ENCODE measurements around the gene AKR1D1. TPM values are rescaled to one million over a fixed set of nuclear protein-coding genes. Genes with fewer than 3 reads are reported as not detected.
A peak's percentile ranks its signal among the peaks of the same experiment; 100 is the strongest.

The AKR1D1 gene
- total and polyA plus RNA-seq, 4 donors = not detected

DNA sequence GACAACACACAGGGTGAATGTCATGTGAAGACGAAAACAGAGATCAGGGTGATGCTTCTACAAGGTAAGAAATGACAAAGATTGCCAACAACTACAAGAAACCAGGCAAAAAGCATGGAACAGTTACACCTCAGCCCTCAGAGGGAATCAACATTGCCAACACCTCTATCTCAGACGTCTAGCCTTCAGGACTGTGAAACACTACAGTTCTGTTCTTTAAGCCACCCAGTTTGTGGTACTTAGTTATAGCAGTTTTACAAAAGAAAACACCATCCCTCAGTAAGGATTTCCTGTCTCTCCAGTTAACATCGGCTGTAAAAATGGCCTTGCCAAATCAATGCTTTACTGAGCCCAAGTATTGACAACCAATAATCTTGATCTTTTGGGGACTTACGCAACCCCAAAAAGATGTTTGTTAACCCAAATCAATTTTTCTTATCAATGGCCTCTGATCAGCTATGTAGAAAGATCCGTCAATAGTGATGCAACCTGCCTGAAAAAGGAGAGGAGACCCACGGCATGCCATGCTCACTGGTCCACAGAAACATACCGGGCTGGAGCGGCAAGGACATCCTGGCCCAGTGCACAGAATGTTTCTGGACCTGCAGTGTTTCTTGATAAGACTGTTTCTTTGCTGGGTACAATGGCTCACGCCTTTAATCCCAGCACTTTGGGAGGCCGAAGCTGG lies 44.0 kb downstream of the AKR1D1 start:
- Histone ChIP-seq H3K27ac (ENCODE audit: low read depth in 1 of 2, low read length in 1 of 2) (no peak overlapping the region), H3K27me3 (ENCODE audit: control insufficient read depth in 3 of 3, insufficient read depth in 3 of 3, low read length in 2 of 3) (no peaks in the 10 kb centered on the region), H3K9me3 (ENCODE audit: control insufficient read depth in 4 of 4, insufficient read depth in 3 of 4, low read length in 3 of 4) (peaks cover 0 to 4% (median 0%) of the 10 kb centered on the region in 4 donors), H3K4me1 (ENCODE audit: control insufficient read depth in 5 of 5, insufficient read depth in 5 of 5, low read length in 5 of 5) (no peaks in the 10 kb centered on the region), H3K36me3 (ENCODE audit: control insufficient read depth in 4 of 4, insufficient read depth in 4 of 4, low read length in 4 of 4) (no peaks in the 10 kb centered on the region), H3K9ac (ENCODE audit: insufficient read depth in 1 of 2, low read length in 2 of 2) (no peak overlapping the region), H3K4me3 (no peak overlapping the region)
- TF ChIP-seq, protein P1, sequence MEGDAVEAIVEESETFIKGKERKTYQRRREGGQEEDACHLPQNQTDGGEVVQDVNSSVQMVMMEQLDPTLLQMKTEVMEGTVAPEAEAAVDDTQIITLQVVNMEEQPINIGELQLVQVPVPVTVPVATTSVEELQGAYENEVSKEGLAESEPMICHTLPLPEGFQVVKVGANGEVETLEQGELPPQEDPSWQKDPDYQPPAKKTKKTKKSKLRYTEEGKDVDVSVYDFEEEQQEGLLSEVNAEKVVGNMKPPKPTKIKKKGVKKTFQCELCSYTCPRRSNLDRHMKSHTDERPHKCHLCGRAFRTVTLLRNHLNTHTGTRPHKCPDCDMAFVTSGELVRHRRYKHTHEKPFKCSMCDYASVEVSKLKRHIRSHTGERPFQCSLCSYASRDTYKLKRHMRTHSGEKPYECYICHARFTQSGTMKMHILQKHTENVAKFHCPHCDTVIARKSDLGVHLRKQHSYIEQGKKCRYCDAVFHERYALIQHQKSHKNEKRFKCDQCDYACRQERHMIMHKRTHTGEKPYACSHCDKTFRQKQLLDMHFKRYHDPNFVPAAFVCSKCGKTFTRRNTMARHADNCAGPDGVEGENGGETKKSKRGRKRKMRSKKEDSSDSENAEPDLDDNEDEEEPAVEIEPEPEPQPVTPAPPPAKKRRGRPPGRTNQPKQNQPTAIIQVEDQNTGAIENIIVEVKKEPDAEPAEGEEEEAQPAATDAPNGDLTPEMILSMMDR (IDR thresholded peaks at IDR 0.05; ENCODE audit: control extremely low read depth, extremely low read depth) = no peak
- DNase-seq (no peak), ATAC-seq (ENCODE audit: insufficient read depth, low FRiP score) (no peak)
- WGBS, 2 donors = 87 to 92% methylated on average over 10 of the region's 10 CpGs

DNA sequence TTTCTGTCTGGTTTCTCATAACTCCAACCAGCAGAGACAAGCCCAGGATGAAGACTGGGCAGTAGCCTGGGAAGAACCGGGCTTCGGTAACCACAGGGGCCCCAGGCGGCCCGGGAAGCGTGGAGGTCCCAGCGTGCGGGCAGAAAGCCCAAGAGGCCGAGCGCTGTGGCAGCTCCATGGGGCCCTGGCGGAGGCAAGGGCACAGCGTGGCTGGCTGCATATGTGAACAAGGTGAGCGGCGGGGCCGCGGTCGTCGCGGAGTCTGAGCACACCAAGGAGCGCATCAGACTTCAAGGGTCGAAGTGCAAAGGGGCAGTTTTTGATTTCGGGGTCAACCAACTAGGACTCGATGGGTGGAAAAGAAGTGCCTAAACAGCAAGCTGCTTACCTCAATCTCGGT lies 45.9 kb downstream of the AKR1D1 start:
- Histone ChIP-seq H3K9ac (ENCODE audit: insufficient read depth in 1 of 2, low read length in 2 of 2) (no peak overlapping the region), H3K36me3 (ENCODE audit: control insufficient read depth in 4 of 4, insufficient read depth in 4 of 4, low read length in 4 of 4) (no peaks in the 10 kb centered on the region), H3K9me3 (ENCODE audit: control insufficient read depth in 4 of 4, insufficient read depth in 3 of 4, low read length in 3 of 4) (peaks cover 0 to 2% (median 0%) of the 10 kb centered on the region in 4 donors), H3K4me3 (no peak overlapping the region), H3K27me3 (ENCODE audit: control insufficient read depth in 3 of 3, insufficient read depth in 3 of 3, low read length in 2 of 3) (no peaks in the 10 kb centered on the region), H3K27ac (ENCODE audit: low read depth in 1 of 2, low read length in 1 of 2) (no peak overlapping the region), H3K4me1 (ENCODE audit: control insufficient read depth in 5 of 5, insufficient read depth in 5 of 5, low read length in 5 of 5) (no peaks in the 10 kb centered on the region)
- 96 to 98% methylated on average over 23 of the region's 23 CpGs for WGBS, 2 donors
- ATAC-seq (ENCODE audit: insufficient read depth, low FRiP score) (no peak), DNase-seq (no peak)
- TF ChIP-seq, protein P1 (IDR thresholded peaks at IDR 0.05; ENCODE audit: control extremely low read depth, extremely low read depth) = no peak

DNA sequence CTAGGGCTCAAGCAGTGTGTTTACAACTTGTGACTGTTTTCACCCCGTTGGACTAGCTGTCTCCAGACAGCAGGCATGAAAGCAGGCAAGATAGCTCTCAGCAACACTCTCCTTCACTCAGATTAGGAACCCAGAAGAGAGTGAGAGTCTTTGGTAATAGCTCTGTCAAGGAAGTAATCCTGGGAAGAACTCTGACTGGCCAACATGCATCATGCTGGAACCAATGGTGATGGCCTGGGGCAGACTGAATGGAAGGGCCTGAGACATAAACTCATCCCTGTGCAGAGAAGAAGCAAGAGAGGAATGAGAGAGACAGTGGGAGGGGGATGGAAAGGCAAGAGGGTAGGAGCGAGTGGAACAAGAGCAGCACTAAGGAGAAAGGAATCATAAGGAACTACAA lies 48.9 kb downstream of the AKR1D1 start:
- Histone ChIP-seq H3K9me3 (ENCODE audit: control insufficient read depth in 4 of 4, insufficient read depth in 3 of 4, low read length in 3 of 4) (peaks cover 0 to 2% (median 0%) of the 10 kb centered on the region in 4 donors), H3K27ac (ENCODE audit: low read depth in 1 of 2, low read length in 1 of 2) (peak overlapping the region in 1 of 2 donors; percentile 39), H3K27me3 (ENCODE audit: control insufficient read depth in 3 of 3, insufficient read depth in 3 of 3, low read length in 2 of 3) (no peaks in the 10 kb centered on the region), H3K36me3 (ENCODE audit: control insufficient read depth in 4 of 4, insufficient read depth in 4 of 4, low read length in 4 of 4) (no peaks in the 10 kb centered on the region), H3K9ac (ENCODE audit: insufficient read depth in 1 of 2, low read length in 2 of 2) (no peak overlapping the region), H3K4me3 (no peak overlapping the region), H3K4me1 (ENCODE audit: control insufficient read depth in 5 of 5, insufficient read depth in 5 of 5, low read length in 5 of 5) (no peaks in the 10 kb centered on the region)
- ATAC-seq (ENCODE audit: insufficient read depth, low FRiP score) = no peak
- peak in 2 of 3 donors; percentile 1 to 17 for DNase-seq
- 75 to 91% methylated on average over 2 of the region's 2 CpGs for WGBS, 2 donors
- TF ChIP-seq, protein P1 (IDR thresholded peaks at IDR 0.05; ENCODE audit: control extremely low read depth, extremely low read depth) = no peak
